GM18508 (cell line): ENCODE measurements around the gene FOXD4L1.
"Not testable (repeated sequence)": the region's sequence is repeated elsewhere in the genome, so short reads cannot be mapped to it uniquely, and the experiment has no call there.

Experiments used
- ATAC-seq: cut with Tn5 transposase; IDR thresholded peaks from one replicate; pipeline ENCODE4 v1.9.1; 2021; ENCODE audit warnings: moderate number of reproducible peaks; ENCODE audit not compliant: insufficient read depth, unreplicated experiment

The FOXD4L1 gene

DNA sequence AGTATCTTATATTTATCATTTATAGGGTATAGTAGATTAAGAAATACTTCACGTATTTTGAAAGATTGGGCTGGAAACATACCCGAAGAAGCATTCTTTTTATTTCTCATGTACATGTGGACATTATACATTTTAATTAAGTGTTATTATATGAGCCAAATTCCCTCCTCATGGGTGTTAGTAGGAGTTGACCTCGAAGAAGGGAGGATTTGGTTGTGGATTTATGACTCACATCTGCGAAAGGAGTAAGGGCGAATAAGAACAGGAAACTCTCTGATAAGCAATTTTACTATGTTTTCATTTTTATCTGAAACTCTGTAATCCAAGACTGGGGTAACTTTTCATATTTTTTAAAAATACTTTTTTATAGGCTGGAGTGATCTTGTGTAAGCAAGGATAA lies 23.0 kb downstream of the FOXD4L1 start:
- not testable (repeated sequence) for ATAC-seq

DNA sequence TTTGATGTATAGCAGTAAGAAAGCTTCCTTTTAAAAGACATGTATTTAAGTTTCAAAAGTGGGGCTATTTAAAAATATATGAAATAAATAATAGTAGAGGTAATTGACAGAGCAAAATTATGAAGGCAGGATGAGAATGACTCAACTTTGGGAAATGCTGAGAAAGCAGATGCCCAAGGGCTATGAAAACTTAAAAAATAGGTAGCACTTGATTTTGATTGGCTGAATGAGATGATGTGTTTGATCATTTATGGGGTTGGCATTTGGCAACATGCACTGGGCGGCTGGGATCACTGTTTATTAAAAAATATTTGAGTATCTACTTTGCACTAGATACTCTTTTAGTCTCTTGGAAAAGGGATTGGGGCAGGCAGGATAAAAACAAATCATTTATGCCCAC lies 26.5 kb downstream of the FOXD4L1 start:
- not testable (repeated sequence) for ATAC-seq

DNA sequence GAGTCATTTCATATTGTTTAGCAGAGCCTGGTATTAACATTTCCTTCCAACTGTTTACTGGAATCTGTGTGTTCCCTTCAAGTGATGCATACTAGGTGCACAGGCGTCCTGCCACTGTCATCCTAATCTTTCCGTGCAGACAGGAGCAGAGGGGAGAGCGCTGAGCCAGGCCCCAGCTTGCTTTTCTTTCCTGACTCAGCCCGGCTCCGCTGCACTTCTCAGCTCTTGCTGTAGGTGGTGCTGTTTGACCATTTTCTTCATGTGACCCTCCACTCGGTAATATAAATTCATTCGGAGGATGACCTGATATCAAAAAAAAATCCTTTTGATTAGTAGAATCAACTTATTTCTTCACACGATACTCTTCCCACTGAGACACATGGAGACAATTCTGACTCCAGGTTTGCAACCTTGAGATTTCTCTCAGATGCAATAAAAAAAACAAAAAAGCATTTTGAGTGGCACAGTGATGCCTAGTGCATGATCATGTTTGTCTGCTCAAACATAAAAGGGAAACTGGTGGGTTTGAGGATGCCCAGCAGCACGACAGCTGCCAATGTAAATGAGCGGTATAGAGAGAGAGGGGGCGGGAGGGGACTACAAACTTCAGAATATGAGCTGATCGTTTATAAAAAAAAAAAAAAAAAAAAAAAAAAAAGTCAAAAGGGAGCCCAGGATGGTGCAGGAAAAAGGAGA lies 29.0 kb downstream of the FOXD4L1 start:
- peak; percentile 51 for ATAC-seq

DNA sequence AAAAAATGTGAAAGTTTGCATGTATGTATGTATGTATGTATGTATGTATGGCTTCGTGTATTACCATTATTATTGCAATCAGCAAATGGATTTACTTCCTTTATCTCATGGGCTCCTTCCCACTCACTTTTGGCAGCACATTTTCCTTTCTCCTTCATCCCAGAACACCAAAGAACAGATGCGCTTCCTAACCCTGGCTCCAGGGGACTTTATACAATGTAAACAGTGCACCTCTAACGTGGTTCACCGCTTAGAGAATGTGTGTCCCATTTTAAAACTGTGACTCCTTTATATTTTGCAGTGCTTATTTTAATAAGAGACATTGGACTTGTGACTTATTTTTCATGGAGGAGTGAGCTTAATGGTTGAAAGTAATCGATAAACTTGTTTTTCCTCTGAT lies 29.7 kb downstream of the FOXD4L1 start:
- ATAC-seq, result not testable (repeated sequence)

DNA sequence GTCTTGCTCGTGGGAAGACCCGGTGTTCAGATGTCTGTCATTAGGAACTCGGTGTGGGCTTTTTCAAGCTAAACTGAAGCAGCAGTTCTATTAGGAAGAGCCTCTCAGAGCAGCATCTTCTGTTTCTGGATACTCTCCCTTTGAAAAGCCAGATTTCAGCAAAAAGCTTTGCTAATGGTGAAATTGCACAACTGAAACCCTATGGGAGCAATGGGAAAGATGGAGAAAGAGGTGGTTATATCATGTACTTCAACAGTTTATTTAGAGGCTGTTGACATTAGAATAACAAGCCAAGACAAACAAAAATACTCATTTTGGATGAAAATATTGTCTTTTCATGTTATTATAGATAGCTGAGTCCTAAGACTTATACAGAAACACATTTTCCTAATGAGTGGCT lies 30.4 kb downstream of the FOXD4L1 start:
- not testable (repeated sequence) for ATAC-seq

DNA sequence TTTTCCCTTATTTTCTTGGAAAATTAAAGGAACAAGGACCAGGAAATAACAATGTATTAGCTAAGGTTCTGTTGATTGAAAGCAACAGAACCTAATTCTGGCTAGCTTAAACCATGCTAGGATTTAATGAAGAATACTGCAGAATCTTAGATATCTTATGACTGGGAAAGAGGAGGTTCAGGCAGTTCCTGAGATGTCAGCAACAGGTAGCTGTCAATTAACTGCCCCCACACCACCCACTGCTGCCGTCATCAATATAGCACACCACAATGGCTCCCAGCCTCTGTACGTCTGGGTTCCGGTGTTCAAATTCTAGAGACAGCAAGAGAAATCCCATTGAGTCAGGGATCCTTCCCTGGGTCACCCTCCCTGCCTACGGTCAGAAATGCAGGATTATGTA lies 34.5 kb downstream of the FOXD4L1 start:
- not testable (repeated sequence) for ATAC-seq

DNA sequence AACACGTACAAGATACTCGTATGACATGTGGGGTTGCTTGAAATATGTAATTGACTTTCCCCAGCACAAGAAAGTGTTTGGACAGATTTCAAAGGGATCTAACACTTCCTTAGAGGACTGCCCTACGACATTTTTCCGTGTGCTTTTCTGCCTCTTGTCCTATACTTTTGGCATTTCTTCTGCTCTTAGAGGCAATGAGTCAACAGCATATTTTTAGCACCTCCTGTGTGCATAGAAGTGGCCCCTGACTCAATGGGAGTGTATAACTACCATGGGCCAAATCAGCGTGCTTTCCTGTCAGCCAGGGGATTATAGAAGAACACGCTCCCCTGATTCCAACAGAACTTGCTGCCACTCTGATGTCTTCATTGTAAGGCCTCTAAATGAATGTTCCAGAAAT lies 38.1 kb downstream of the FOXD4L1 start:
- not testable (repeated sequence) for ATAC-seq

DNA sequence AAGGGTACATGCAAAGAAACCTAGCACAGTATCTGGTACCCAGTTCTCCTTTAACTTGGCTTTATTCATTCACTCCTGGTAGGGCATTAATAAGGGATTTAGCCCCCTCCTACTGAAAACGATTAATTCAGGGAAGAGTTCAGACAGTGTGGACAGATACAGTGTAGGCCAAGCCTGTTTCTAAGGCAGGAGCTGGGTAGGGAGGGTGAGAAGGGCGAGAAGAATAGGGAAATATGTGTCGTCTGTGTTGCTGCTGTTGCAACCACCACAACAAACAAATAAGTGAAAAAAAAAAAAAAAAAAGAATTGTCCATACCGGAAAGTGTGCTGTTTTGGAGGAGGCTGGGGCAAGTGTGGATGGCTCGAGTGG lies 42.4 kb downstream of the FOXD4L1 start:
- ATAC-seq, result not testable (repeated sequence)

DNA sequence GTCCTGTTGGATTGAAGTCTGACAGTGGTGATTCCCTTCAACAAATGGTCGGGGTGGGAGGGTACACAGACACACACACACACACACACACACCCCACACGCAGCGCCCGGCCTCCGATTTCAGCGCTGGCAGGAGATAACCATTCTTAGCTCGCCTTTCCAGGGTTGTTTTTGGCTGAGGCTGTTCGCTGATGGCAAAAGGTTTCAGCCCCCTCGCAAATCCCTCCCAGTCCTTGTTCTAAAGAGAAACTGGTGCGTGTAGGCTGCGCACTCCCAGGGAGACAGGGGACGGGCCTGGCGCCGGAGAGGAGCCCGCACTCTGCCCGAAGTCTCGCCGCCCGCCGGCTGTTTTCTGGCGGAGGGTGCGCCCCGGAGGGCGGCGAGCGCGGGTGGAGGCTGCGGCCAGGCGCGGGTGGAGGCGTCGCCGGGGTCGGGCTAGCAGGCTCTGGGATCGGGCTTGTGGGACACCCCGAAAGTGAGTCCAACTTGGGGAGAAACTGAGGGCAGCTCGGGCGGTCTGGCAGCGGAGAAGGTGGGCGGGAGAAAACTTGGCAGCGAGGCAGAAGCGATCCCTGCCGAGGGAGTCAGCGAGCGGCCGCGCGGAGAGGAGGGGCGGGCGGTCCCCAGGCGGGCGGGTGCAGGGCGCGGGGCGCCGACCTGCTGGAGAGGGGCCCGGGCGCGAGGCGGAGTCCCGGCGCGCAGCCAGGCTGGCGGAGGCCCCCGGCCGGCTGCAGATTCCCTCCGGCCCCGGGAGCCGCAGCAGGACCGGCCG lies 42.9 kb downstream of the FOXD4L1 start:
- ATAC-seq, result not testable (repeated sequence)

DNA sequence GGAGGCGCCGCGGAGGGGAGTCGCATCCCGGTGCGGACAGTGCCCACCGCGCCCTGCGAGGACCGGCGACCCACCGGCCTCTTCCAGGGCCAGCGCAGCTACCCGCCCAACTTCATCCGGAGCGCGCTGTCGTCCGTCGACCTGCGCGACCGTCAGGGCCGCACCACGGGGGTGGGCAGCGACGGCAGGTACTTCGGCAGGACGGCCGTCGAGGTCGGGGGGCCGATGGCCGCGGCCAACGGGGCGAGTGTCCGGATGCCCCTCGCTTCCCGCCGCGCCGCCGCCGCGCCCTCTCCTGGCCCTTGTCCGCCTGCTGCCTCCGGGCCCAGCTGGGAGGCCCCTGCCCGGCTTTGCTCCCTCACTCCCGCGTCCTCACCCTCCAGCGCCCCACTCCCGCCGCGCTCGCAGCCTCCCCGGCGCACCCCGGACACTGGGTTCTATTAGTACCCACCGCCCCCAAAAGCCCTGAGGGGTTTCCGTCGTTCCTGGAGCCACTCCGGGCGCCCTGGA lies 43.6 kb downstream of the FOXD4L1 start:
- ATAC-seq, result not testable (repeated sequence)

DNA sequence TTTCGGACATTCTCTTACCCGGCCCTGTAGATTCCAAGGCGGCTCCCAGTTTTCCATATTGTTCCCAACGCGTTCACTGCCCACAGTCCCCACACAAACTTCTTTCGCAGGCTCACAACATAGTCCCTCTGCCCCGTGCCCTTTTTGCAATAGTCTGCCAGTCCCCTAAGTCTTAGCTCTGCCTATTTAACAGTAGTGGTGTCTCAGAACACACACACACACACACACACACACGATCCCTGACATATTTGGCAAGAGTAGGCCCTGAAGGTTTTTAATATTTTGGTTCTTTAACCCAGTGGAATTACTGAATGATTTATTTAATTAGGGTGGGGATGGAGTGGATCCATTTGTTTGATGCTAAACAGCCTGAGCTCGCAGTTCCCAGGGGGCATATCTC lies 44.1 kb downstream of the FOXD4L1 start:
- not testable (repeated sequence) for ATAC-seq
